Lower lobe of right lung (tissue), 2 donors: ENCODE data around the gene BPNT1. TPM values are rescaled to one million over a fixed set of nuclear protein-coding genes. Genes with fewer than 3 reads are reported as not detected.

ENCODE experiments used
- ATAC-seq, 2 donors: fragments of 200-7000 bp; cut with Tn5 transposase; one replicate each; pipeline ENCODE4 v1.9.1; 2020 to 2022; ENCODE audit warnings: mild to moderate bottlenecking in 2 of 2, moderate library complexity in 2 of 2
- DNase-seq: peaks from one replicate; pipeline ENCODE4 v3.0.0-alpha.2; 2020
- H3K27ac ChIP-seq: fragments of 200-600 bp; one replicate; pipeline ENCODE4 v1.8.0; 2022
- H3K27me3 ChIP-seq: fragments of 200-600 bp; one replicate; pipeline ENCODE4 v1.8.0; 2022; ENCODE audit warnings: low read depth
- H3K36me3 ChIP-seq: fragments of 200-600 bp; one replicate; pipeline ENCODE4 v1.8.0; 2022; ENCODE audit warnings: mild to moderate bottlenecking
- H3K4me1 ChIP-seq: fragments of 200-600 bp; one replicate; pipeline ENCODE4 v1.8.0; 2022
- H3K4me3 ChIP-seq: fragments of 200-600 bp; one replicate; pipeline ENCODE4 v1.8.0; 2022; ENCODE audit warnings: mild to moderate bottlenecking
- H3K9me3 ChIP-seq: fragments of 200-600 bp; one replicate; pipeline ENCODE4 v1.8.0; 2022
- intact Hi-C: fragments of 100-400 bp; cut with DNase I; formaldehyde crosslinking; loops from one replicate; pipeline ENCODE4 v1.11.0; 2022
- total RNA-seq: library from RNA; stranded (reverse); fragmentation: NEBNext Ultra II Directional; extraction: Animal tissue kit (Norgen Biotek cat#: 25700); gene quantifications from one replicate; pipeline ENCODE4 v1.2.1, GENCODE V29; 2021
- TF ChIP-seq, protein P1 (sequence below): fragments of 200-600 bp; IDR thresholded peaks from one replicate; pipeline ENCODE4 v1.8.0; 2022; ENCODE audit warnings: antibody characterized with exemption, mild to moderate bottlenecking
- donor health status: DM: no; HTN: yes; CAD: no; lungs with severe emphysema.

The BPNT1 gene
- total RNA-seq, 1 donor from 2014 or later: 23.5 TPM

DNA sequence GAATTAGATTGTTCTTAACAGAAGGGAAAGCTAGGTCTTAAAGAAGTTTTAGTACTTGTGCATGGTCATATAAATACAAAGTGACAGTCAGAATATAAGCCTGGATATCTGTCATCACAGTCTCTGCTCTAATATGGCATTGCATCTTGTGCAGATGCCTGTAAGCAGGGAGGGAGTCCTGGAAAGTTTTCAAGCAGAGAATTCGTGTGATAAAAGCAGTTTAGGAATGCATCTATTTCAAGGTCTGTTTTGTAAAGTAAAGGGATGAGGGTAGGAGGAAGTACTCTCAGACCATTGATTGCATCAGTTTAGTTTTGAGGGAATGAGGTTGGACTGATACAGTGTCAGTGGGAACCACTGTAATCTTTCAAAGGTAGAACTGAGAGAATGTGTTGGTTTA is 35.0 kb upstream of the BPNT1 start:
- DNase-seq: no peak
- Histone ChIP-seq H3K4me3 (no peak overlapping the region), H3K36me3 (peaks cover 44% of the 10 kb centered on the region), H3K27ac (no peak overlapping the region), H3K27me3 (no peaks in the 10 kb centered on the region), H3K4me1 (no peaks in the 10 kb centered on the region), H3K9me3 (no peaks in the 10 kb centered on the region)
- TF ChIP-seq, protein P1, sequence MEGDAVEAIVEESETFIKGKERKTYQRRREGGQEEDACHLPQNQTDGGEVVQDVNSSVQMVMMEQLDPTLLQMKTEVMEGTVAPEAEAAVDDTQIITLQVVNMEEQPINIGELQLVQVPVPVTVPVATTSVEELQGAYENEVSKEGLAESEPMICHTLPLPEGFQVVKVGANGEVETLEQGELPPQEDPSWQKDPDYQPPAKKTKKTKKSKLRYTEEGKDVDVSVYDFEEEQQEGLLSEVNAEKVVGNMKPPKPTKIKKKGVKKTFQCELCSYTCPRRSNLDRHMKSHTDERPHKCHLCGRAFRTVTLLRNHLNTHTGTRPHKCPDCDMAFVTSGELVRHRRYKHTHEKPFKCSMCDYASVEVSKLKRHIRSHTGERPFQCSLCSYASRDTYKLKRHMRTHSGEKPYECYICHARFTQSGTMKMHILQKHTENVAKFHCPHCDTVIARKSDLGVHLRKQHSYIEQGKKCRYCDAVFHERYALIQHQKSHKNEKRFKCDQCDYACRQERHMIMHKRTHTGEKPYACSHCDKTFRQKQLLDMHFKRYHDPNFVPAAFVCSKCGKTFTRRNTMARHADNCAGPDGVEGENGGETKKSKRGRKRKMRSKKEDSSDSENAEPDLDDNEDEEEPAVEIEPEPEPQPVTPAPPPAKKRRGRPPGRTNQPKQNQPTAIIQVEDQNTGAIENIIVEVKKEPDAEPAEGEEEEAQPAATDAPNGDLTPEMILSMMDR: no peak
- no peak for ATAC-seq
- intact Hi-C loops: no loop called here

GRCh38 chr1:220123889-220124288 is 34.3 kb upstream of the BPNT1 start:
- H3K27me3 ChIP-seq: no peaks in the 10 kb centered on the region
- H3K4me1 ChIP-seq: no peaks in the 10 kb centered on the region
- TF ChIP-seq, protein P1: no peak
- intact Hi-C loops: no loop called here
- ATAC-seq (no peak), DNase-seq (no peak)
- H3K4me3 ChIP-seq: no peak overlapping the region
- H3K9me3 ChIP-seq: no peaks in the 10 kb centered on the region
- no peak overlapping the region for H3K27ac ChIP-seq
- peaks cover 37% of the 10 kb centered on the region for H3K36me3 ChIP-seq

DNA sequence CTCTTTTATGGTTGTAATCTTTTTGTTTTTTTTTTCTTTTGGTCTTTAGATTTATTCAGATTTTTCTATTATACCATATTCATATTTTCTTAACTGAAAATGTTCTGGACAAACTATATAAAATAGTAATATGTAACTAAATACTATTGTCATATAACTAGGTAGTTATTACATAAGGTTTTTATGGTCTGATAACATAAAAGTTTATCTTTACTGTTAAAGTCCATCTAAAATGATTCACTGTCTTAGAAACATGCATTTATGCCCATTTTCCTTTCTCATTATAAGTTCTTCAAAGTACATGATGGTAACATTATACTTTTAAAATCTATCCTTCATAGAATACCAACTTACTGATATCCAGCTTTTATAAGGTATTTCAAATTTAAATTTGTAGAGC is 33.5 kb upstream of the BPNT1 start:
- Histone ChIP-seq H3K4me3 (no peak overlapping the region), H3K27me3 (no peaks in the 10 kb centered on the region), H3K4me1 (no peaks in the 10 kb centered on the region), H3K27ac (no peak overlapping the region), H3K36me3 (peaks cover 33% of the 10 kb centered on the region), H3K9me3 (no peaks in the 10 kb centered on the region)
- intact Hi-C loops: no loop called here
- ATAC-seq (no peak), DNase-seq (no peak)
- TF ChIP-seq, protein P1: no peak

DNA sequence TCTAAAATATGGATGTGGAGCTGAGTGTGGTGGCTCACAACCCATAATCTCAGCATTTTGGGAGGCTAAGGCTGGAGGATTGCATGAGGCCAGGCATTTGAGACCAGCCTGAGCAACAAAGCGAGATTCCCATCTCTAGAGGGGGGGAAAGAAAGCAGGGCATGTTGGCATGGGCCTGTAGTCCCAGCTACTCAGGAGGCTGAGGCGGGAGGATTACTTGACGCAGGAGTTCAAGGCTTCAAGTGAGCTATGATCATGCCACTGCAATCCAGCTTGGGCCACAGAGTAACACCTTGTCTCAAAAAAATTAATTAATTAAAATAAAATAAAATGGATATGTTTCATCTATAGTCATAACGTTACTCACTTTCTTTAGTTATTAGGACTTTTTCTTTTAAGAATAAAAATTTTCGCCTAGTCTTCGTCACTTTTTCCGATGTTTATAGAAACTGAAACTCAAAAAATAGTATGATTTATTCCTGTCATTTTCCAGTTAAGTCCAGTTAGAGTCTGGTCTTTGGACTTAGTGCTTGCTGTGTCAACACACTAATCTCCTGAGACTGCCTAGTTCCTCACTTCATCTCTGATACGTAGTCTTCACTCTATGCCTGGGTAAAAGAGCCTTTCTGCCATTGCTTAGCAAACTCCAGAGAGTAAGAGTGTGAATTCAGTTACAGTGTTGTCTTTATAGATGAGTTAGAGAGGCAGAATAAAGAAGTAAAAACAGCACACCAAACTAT is 32.4 kb upstream of the BPNT1 start:
- TF ChIP-seq, protein P1: no peak
- intact Hi-C loops: no loop called here
- Histone ChIP-seq H3K4me3 (no peak overlapping the region), H3K27me3 (no peaks in the 10 kb centered on the region), H3K36me3 (peaks cover 32% of the 10 kb centered on the region), H3K27ac (no peak overlapping the region), H3K4me1 (no peaks in the 10 kb centered on the region), H3K9me3 (no peaks in the 10 kb centered on the region)
- no peak for ATAC-seq
- DNase-seq: no peak

- H3K27me3 ChIP-seq: no peaks in the 10 kb centered on the region
- no peak overlapping the region for H3K4me3 ChIP-seq
- peaks cover 40% of the 10 kb centered on the region for H3K36me3 ChIP-seq
- intact Hi-C loops: no loop called here
- H3K9me3 ChIP-seq: no peaks in the 10 kb centered on the region
- no peak for DNase-seq
- H3K27ac ChIP-seq: no peak overlapping the region
- ATAC-seq: no peak
- no peaks in the 10 kb centered on the region for H3K4me1 ChIP-seq
- TF ChIP-seq, protein P1: no peak
Observed at GRCh38 chr1:220119043-220119512, 29.5 kb upstream of the BPNT1 start.
